WTC11 (cell line): ENCODE data around the gene ASMTL. TPM values are rescaled to one million over a fixed set of nuclear protein-coding genes. Genes with fewer than 3 reads are reported as not detected.

ENCODE experiments used
- ATAC-seq: fragments of 200-7000 bp; cut with Tn5 transposase; 2 replicates; pipeline ENCODE4 v1.10.0; 2021; ENCODE audit warnings: mild to moderate bottlenecking, moderate library complexity
- CTCF ChIA-PET: fragments of 300-600 bp; sonication (Branson Sonifier 250); formaldehyde crosslinking; loops from one replicate; lab custom pipeline; 2021; ENCODE audit warnings: antibody characterized with exemption; lab: Charles Lee
- POLR2A ChIA-PET: fragments of 350-600 bp; sonication (Branson Sonifier 250); formaldehyde crosslinking; loops from one replicate; lab custom pipeline; 2021; ENCODE audit warnings: antibody characterized with exemption; lab: Charles Lee
- DNase-seq: peaks from one replicate; pipeline ENCODE4 v3.0.0; 2021; ENCODE audit warnings: low spot score
- H3K27ac Mint-ChIP-seq: 2 replicates; pipeline ENCODE4 v1.8.0; 2021; ENCODE audit warnings: mixed read lengths
- H3K27me3 Mint-ChIP-seq: 2 replicates; pipeline ENCODE4 v1.8.0; 2021; ENCODE audit warnings: low read depth, mild to moderate bottlenecking, moderate library complexity, mixed read lengths
- H3K36me3 Mint-ChIP-seq: 2 replicates; pipeline ENCODE4 v1.8.0; 2021; ENCODE audit warnings: mixed read lengths
- H3K4me1 Mint-ChIP-seq: 2 replicates; pipeline ENCODE4 v1.8.0; 2022; ENCODE audit warnings: mixed read lengths
- H3K4me3 Mint-ChIP-seq: 2 replicates; pipeline ENCODE4 v1.8.0; 2021; ENCODE audit warnings: mild to moderate bottlenecking, moderate library complexity, mixed read lengths
- H3K9me3 Mint-ChIP-seq: 2 replicates; pipeline ENCODE4 v1.8.0; 2021; ENCODE audit warnings: mixed read lengths
- CREM ChIP-seq: sonication (generic); formaldehyde crosslinking; IDR thresholded peaks from 2 replicates; pipeline ENCODE4 v1.8.1; 2022; ENCODE audit warnings: mild to moderate bottlenecking, missing genetic modification reagents, moderate library complexity
- GABPB1 ChIP-seq: sonication (generic); formaldehyde crosslinking; IDR thresholded peaks from 2 replicates; pipeline ENCODE4 v1.8.1; 2023; ENCODE audit warnings: mild to moderate bottlenecking, missing genetic modification reagents
- NR1H2 ChIP-seq: sonication (generic); formaldehyde crosslinking; IDR thresholded peaks from 2 replicates; pipeline ENCODE4 v1.9.0; 2021; ENCODE audit warnings: mild to moderate bottlenecking, moderate library complexity, missing genetic modification reagents
- NR2C2 ChIP-seq: sonication (generic); formaldehyde crosslinking; IDR thresholded peaks from 2 replicates; pipeline ENCODE4 v1.8.0; 2022; ENCODE audit warnings: mild to moderate bottlenecking, missing genetic modification reagents
- OVOL2 ChIP-seq: fragments of 250-450 bp; sonication (Bioruptor Pico); IDR thresholded peaks from 2 replicates; pipeline ENCODE4 v1.9.0; 2021; ENCODE audit warnings: mild to moderate bottlenecking, borderline replicate concordance
- ZNF232 ChIP-seq: sonication (generic); formaldehyde crosslinking; IDR thresholded peaks from 2 replicates; pipeline ENCODE4 v1.8.0; 2022; ENCODE audit warnings: mild to moderate bottlenecking, missing genetic modification reagents
- ZNF416 ChIP-seq: fragments of 250-450 bp; sonication (Bioruptor Pico); IDR thresholded peaks from 2 replicates; pipeline ENCODE4 v1.9.0; 2021; ENCODE audit warnings: mild to moderate bottlenecking, inconsistent platforms
- ZNF671 ChIP-seq: fragments of 250-450 bp; sonication (Bioruptor Pico); IDR thresholded peaks from 2 replicates; pipeline ENCODE4 v1.8.0; 2021; ENCODE audit warnings: mild to moderate bottlenecking
- total RNA-seq: library from RNA; stranded (reverse); gene quantifications from 3 replicates; pipeline ENCODE4 v1.2.3, GENCODE V29; 2021
- TF ChIP-seq, protein P1 (sequence below): sonication (generic); formaldehyde crosslinking; IDR thresholded peaks from 2 replicates; pipeline ENCODE4 v1.8.0; 2022; ENCODE audit warnings: mild to moderate bottlenecking, missing genetic modification reagents
- TF ChIP-seq, protein P2 (sequence below): sonication (generic); formaldehyde crosslinking; IDR thresholded peaks from 2 replicates; pipeline ENCODE4 v1.8.1; 2022; ENCODE audit warnings: mild to moderate bottlenecking, moderate library complexity, missing genetic modification reagents
- TF ChIP-seq, protein P3 (sequence below): sonication (generic); formaldehyde crosslinking; IDR thresholded peaks from 2 replicates; pipeline ENCODE4 v1.8.0; 2022; ENCODE audit warnings: mild to moderate bottlenecking, missing genetic modification reagents
- TF ChIP-seq, protein P4 (sequence below): sonication (generic); formaldehyde crosslinking; IDR thresholded peaks from 2 replicates; pipeline ENCODE4 v1.8.0; 2023; ENCODE audit warnings: missing genetic modification reagents, mild to moderate bottlenecking, borderline replicate concordance
- TF ChIP-seq, protein P5 (sequence below): fragments of 250-450 bp; sonication (Bioruptor Pico); conservative IDR thresholded peaks from 2 replicates; pipeline ENCODE4 v1.9.0; 2021; ENCODE audit warnings: mild to moderate bottlenecking

ASMTL gene
- total RNA-seq, 1 experiment from 2014 or later, result 70.6 TPM

DNA sequence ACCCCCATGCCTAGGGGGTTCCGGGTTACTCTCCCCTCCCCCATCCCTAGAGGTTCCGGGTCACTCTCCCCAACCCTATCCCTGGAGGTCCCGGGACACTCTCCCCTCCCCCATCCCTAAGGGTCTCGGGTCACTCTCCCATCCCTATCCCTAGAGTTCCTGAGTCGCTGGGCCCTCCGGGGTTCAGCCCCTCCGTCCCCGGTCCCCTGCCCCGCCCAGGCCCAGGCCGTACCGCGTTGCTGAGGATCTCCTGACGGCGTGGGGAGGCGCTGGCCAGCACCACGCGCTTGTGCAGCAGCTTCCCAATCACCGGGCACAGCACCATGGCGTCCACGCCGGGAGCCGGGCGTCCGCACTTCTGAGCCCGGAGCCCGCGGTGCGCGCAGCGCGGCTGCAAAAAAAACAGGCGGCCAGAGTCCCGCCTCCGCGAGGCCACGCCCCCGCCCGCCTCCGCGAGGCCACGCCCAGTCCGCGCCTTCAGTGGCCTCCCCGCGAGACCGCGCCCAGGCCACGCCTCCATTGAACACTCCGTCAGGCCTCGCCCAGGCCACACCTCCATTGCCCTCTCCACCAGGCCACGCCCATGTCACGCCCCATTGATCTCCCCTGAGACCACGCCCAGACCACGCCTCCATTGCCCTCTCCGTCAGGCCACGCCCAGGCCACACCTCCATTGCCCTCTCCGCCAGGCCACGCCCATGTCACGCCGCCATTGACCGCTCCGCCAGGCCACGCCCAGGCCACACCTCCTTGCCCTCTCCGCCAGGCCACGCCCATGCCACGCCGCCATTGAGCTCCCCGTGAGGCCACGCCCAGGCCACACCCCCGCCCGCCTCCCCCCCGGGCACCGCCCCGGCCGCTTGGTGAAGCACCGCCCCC, at the start of gene ASMTL (continued):
- TF ChIP-seq, protein P1, sequence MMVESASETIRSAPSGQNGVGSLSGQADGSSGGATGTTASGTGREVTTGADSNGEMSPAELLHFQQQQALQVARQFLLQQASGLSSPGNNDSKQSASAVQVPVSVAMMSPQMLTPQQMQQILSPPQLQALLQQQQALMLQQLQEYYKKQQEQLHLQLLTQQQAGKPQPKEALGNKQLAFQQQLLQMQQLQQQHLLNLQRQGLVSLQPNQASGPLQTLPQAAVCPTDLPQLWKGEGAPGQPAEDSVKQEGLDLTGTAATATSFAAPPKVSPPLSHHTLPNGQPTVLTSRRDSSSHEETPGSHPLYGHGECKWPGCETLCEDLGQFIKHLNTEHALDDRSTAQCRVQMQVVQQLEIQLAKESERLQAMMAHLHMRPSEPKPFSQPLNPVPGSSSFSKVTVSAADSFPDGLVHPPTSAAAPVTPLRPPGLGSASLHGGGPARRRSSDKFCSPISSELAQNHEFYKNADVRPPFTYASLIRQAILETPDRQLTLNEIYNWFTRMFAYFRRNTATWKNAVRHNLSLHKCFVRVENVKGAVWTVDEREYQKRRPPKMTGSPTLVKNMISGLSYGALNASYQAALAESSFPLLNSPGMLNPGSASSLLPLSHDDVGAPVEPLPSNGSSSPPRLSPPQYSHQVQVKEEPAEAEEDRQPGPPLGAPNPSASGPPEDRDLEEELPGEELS, result 0 out of 2 replicates have a peak, but pooled peaks have one; percentile 68
- TF ChIP-seq, protein P2, sequence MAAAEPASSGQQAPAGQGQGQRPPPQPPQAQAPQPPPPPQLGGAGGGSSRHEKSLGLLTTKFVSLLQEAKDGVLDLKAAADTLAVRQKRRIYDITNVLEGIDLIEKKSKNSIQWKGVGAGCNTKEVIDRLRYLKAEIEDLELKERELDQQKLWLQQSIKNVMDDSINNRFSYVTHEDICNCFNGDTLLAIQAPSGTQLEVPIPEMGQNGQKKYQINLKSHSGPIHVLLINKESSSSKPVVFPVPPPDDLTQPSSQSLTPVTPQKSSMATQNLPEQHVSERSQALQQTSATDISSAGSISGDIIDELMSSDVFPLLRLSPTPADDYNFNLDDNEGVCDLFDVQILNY, result peak; percentile 81; the same call in 1 of the 2 replicates
- TF ChIP-seq ZNF232 (CRISPR knock-in tag) (0 out of 2 replicates have a peak, but pooled peaks have one; percentile 69), ZNF416 (CRISPR knock-in tag) (no peak), NR2C2 (CRISPR knock-in tag) (peak; percentile 82)
- TF ChIP-seq, protein P3, sequence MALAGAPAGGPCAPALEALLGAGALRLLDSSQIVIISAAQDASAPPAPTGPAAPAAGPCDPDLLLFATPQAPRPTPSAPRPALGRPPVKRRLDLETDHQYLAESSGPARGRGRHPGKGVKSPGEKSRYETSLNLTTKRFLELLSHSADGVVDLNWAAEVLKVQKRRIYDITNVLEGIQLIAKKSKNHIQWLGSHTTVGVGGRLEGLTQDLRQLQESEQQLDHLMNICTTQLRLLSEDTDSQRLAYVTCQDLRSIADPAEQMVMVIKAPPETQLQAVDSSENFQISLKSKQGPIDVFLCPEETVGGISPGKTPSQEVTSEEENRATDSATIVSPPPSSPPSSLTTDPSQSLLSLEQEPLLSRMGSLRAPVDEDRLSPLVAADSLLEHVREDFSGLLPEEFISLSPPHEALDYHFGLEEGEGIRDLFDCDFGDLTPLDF (CRISPR knock-in tag), result peak; percentile 70; the same call in 1 of the 2 replicates
- TF ChIP-seq, protein P4, sequence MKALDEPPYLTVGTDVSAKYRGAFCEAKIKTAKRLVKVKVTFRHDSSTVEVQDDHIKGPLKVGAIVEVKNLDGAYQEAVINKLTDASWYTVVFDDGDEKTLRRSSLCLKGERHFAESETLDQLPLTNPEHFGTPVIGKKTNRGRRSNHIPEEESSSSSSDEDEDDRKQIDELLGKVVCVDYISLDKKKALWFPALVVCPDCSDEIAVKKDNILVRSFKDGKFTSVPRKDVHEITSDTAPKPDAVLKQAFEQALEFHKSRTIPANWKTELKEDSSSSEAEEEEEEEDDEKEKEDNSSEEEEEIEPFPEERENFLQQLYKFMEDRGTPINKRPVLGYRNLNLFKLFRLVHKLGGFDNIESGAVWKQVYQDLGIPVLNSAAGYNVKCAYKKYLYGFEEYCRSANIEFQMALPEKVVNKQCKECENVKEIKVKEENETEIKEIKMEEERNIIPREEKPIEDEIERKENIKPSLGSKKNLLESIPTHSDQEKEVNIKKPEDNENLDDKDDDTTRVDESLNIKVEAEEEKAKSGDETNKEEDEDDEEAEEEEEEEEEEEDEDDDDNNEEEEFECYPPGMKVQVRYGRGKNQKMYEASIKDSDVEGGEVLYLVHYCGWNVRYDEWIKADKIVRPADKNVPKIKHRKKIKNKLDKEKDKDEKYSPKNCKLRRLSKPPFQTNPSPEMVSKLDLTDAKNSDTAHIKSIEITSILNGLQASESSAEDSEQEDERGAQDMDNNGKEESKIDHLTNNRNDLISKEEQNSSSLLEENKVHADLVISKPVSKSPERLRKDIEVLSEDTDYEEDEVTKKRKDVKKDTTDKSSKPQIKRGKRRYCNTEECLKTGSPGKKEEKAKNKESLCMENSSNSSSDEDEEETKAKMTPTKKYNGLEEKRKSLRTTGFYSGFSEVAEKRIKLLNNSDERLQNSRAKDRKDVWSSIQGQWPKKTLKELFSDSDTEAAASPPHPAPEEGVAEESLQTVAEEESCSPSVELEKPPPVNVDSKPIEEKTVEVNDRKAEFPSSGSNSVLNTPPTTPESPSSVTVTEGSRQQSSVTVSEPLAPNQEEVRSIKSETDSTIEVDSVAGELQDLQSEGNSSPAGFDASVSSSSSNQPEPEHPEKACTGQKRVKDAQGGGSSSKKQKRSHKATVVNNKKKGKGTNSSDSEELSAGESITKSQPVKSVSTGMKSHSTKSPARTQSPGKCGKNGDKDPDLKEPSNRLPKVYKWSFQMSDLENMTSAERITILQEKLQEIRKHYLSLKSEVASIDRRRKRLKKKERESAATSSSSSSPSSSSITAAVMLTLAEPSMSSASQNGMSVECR (CRISPR knock-in tag), result peak; percentile 84
- TF ChIP-seq, all 79 proteins: peak for 21

DNA sequence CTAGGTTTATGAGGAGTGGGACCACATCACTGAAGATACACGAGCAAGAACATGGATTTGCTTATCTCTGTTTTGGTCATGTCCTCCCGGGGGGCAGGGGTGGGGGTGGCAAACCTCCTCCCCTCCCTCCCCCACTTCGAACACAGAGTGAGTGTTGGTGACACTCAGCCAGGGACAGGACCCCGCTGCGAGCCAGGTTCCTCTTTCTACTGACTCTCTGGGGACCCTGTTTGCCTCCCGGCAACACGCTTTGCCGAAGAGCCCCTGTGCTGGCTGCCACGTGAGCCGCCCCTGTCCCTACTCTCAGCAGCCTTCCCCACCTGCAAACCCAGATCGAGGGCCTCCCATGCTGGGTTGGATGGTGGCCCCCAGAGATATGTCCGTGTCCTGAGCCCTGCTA, 49.5 kb upstream of the ASMTL start:
- Mint-ChIP-seq H3K36me3 (no peaks in the 10 kb centered on the region), H3K4me3 (no peak overlapping the region), H3K9me3 (no peaks in the 10 kb centered on the region), H3K4me1 (no peaks in the 10 kb centered on the region), H3K27ac (no peak overlapping the region), H3K27me3 (no peaks in the 10 kb centered on the region)
- POLR2A ChIA-PET, result no interaction called here
- CTCF ChIA-PET, result no interaction called here
- ATAC-seq (no peak), DNase-seq (no peak)
- TF ChIP-seq ZNF671 (CRISPR knock-in tag) (no peak), NR1H2 (CRISPR knock-in tag) (no peak), CREM (no peak), ZNF232 (CRISPR knock-in tag) (no peak), OVOL2 (CRISPR knock-in tag) (no peak), GABPB1 (CRISPR knock-in tag) (no peak)
- TF ChIP-seq, protein P5, sequence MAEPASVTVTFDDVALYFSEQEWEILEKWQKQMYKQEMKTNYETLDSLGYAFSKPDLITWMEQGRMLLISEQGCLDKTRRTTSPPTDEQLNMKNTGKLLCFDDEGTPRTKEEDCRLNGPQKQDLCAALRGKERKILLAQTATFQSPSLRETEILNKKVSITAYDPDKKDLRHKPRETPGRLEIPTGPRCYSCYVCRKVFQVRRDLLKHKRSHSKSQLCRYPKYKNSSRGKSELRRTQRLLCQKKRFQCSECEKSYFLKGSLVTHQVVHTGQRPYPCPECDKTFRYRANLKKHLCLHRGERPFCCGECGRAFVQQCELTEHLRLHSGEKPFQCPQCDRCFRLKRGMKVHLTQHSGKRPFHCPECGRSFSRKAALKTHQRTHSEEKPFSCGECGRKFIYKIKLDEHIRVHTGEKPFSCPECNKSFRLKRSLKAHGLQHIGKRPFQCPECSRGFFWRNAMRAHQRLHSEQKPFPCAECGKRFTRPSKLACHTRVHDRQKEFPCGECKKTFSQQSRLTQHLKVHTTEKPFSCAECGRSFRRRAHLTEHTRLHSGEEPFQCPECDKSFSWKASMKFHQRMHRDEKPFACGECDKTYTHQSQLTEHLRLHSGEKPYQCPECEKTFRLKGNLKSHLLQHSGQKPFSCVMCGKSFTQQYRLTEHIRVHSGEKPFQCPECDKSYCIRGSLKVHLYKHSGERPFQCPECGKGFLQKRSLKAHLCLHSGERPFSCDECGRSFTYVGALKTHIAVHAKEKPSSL (CRISPR knock-in tag), result no peak
